WTC11 (cell line): ENCODE results near the gene CSNK2A1.

ENCODE experiments used
- ZNF121 ChIP-seq: sonication (generic); formaldehyde crosslinking; IDR thresholded peaks from 2 replicates; pipeline ENCODE4 v1.8.0; 2023; ENCODE audit warnings: missing genetic modification reagents
- ZNF425 ChIP-seq: fragments of 250-450 bp; sonication (Bioruptor Pico); conservative IDR thresholded peaks from 2 replicates; pipeline ENCODE4 v1.9.0; 2021; ENCODE audit warnings: mild to moderate bottlenecking
- TF ChIP-seq, protein P1 (sequence below): sonication (generic); formaldehyde crosslinking; IDR thresholded peaks from 2 replicates; pipeline ENCODE4 v1.8.0; 2022; ENCODE audit warnings: mild to moderate bottlenecking, missing genetic modification reagents

DNA sequence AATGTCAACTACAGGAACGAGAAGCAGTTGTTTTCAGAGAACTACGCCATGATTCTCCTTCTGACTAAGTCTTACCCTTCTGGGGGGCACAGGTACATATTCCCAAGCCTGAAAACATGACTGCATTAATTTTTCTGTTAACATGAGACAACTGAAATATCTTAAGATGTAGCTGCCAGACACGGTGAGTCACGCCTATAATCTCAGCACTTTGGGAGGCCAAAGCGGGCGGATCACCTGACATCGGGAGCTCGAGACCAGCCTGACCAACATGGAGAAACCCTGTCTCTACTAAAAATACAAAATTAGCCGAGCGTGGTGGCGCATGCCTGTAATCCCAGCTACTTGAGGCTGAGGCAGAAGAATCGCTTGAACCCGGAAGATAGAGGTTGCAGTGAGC is 103.0 kb downstream of the CSNK2A1 start:
- TF ChIP-seq ZNF425 (CRISPR knock-in tag) (no peak), ZNF121 (no peak)
- TF ChIP-seq, protein P1, sequence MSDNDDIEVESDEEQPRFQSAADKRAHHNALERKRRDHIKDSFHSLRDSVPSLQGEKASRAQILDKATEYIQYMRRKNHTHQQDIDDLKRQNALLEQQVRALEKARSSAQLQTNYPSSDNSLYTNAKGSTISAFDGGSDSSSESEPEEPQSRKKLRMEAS (CRISPR knock-in tag), result no peak
